Endothelial cell of umbilical vein (primary cell): ENCODE measurements around the gene PLXNC1. TPM values are rescaled to one million over a fixed set of nuclear protein-coding genes. Genes with fewer than 3 reads are reported as not detected.

ENCODE experiments used
- BruUV-seq: library from RNA; stranded (reverse); fragments of 400-500 nt; replicated peaks from 2 replicates; lab custom pipeline; 2021; lab: Mats Ljungman, UMichigan
- CTCF ChIA-PET: fragments of 300-600, 350-600 bp; sonication (Branson Sonifier 250); formaldehyde crosslinking; loops from one replicate; lab custom pipeline; 2021; ENCODE audit warnings: antibody characterized with exemption, inconsistent platforms; lab: Charles Lee
- POLR2A ChIA-PET: fragments of 300-600, 350-600 bp; sonication (Branson Sonifier 250); formaldehyde crosslinking; loops from one replicate; lab custom pipeline; 2021; ENCODE audit warnings: antibody characterized with exemption, inconsistent platforms; lab: Charles Lee
- DNase-seq: peaks from one replicate; pipeline ENCODE4 v3.0.0-alpha.2; 2011; ENCODE audit warnings: low read depth, low spot score
- FAIRE-seq: peaks from 2 replicates; lab custom pipeline; 2011; peaks lifted over from hg19 to GRCh38; lab: Jason Lieb, UNC
- H2AFZ ChIP-seq: 2 replicates; pipeline ENCODE4 v1.6.0; 2012; ENCODE audit warnings: low read depth, low read length, control low read depth, inconsistent platforms
- H3K27ac ChIP-seq: 2 replicates; pipeline ENCODE4 v1.5.1; 2011; ENCODE audit warnings: low read depth, mild to moderate bottlenecking, control low read depth, low read length, moderate library complexity; ENCODE audit not compliant: insufficient read depth
- H3K27me3 ChIP-seq, 2 experiments: 2 replicates each; pipeline versions ENCODE4 v1.6.0 to v1.6.1; 2011; ENCODE audit warnings: low read length in 2 of 2, mixed read lengths in 1 of 2; ENCODE audit not compliant: control insufficient read depth in 2 of 2, insufficient read depth in 2 of 2
- H3K36me3 ChIP-seq, 2 experiments: 2 replicates in 1 of 2; 3 replicates in 1 of 2; pipeline ENCODE4 v1.5.1; 2011; ENCODE audit warnings: low read length in 2 of 2, mild to moderate bottlenecking in 1 of 2, moderate library complexity in 1 of 2; ENCODE audit not compliant: control insufficient read depth in 2 of 2, insufficient read depth in 2 of 2; ENCODE audit errors: extremely low read depth in 1 of 2
- H3K4me1 ChIP-seq: 3 replicates; pipeline ENCODE4 v1.5.1; 2011; ENCODE audit warnings: mild to moderate bottlenecking, low read length; ENCODE audit not compliant: control insufficient read depth, insufficient read depth; ENCODE audit errors: extremely low read depth
- H3K4me2 ChIP-seq: 2 replicates; pipeline ENCODE4 v1.6.1; 2011; ENCODE audit warnings: low read length, control low read depth, mixed read lengths; ENCODE audit not compliant: insufficient read depth
- H3K4me3 ChIP-seq, 3 experiments: fragments of 200-600 bp in 1 of 3; sonication (generic), shearing (Covaris generic) in 1 of 3; replicated peaks in 1 of 3; 2 replicates each; pipeline ENCODE4 v1.5.1; 2011 to 2016; ENCODE audit warnings: control low read depth in 3 of 3, low read length in 3 of 3, mild to moderate bottlenecking in 2 of 3, inconsistent platforms in 1 of 3, low read depth in 1 of 3, moderate library complexity in 1 of 3; ENCODE audit not compliant: insufficient read depth in 1 of 3
- H3K79me2 ChIP-seq: 2 replicates; pipeline ENCODE4 v1.6.0; 2012; ENCODE audit warnings: low read length, inconsistent platforms; ENCODE audit not compliant: control insufficient read depth, insufficient read depth
- H3K9ac ChIP-seq: replicated peaks from 2 replicates; pipeline ENCODE3; 2011; ENCODE audit warnings: low read length, control low read depth; ENCODE audit not compliant: insufficient read depth; ENCODE audit errors: extremely low read depth
- H3K9me1 ChIP-seq: replicated peaks from 3 replicates; pipeline ENCODE4 v1.6.0; 2011; ENCODE audit warnings: mild to moderate bottlenecking, low read length; ENCODE audit not compliant: control insufficient read depth, insufficient read depth; ENCODE audit errors: extremely low read depth
- H3K9me3 ChIP-seq: replicated peaks from 2 replicates; pipeline ENCODE4 v1.5.1; 2012; ENCODE audit warnings: low read length, inconsistent platforms; ENCODE audit not compliant: control insufficient read depth, insufficient read depth
- H4K20me1 ChIP-seq: replicated peaks from 2 replicates; pipeline ENCODE3; 2011; ENCODE audit warnings: mild to moderate bottlenecking, low read length; ENCODE audit not compliant: control insufficient read depth, insufficient read depth; ENCODE audit errors: extremely low read depth
- GATA2 ChIP-seq: IDR thresholded peaks from 2 replicates; pipeline ENCODE4 v1.7.0; 2011; ENCODE audit warnings: low read depth, mild to moderate bottlenecking, moderate library complexity, mixed read lengths, low read length; ENCODE audit not compliant: insufficient read length, insufficient read depth
- JUN ChIP-seq: IDR thresholded peaks from 2 replicates; pipeline ENCODE4 v1.6.1; 2011; ENCODE audit warnings: borderline replicate concordance, low read depth; ENCODE audit not compliant: insufficient read length, insufficient read depth
- MAX ChIP-seq: IDR thresholded peaks from 2 replicates; pipeline ENCODE4 v1.6.1; 2011; ENCODE audit not compliant: insufficient read depth, insufficient read length
- MYC ChIP-seq: IDR thresholded peaks from one replicate; pipeline ENCODE4 v1.6.1; 2011; ENCODE audit warnings: mild to moderate bottlenecking, low read depth, low read length
- dilution Hi-C: fragments of 300-500 bp; cut with MboI; formaldehyde crosslinking; loops from one replicate; pipeline ENCODE4 v1.15.0; 2019; ENCODE audit warnings: low sequenced_read_pairs; ENCODE audit not compliant: extremely low pct_ligation_motif_present
- intact Hi-C: fragments of 100-400 bp; cut with micrococcal nuclease; formaldehyde crosslinking; loops from one replicate; pipeline ENCODE4 v1.10.0; 2022
- polyA plus RNA-seq, 4 experiments: library from polyadenylated mRNA; depleted of rRNA in 3 of 4; stranded (reverse) in 3 of 4; unstranded in 1 of 4; fragments of >200 nt; gene quantifications; 2 replicates each; pipeline versions ENCODE4 v1.2.1 to v1.2.3, GENCODE V29; 2011 to 2012; ENCODE audit warnings: missing spikeins in 1 of 4
- total RNA-seq: library from RNA; stranded (reverse); gene quantifications from 2 replicates; pipeline ENCODE4 v1.2.3, GENCODE V29; 2021
- TF ChIP-seq, protein P1 (sequence below), 2 donors: IDR thresholded peaks; 1 replicate in 1 of 2; 2 replicates in 1 of 2; pipeline ENCODE4 v1.5.1; 2011; ENCODE audit warnings: low read length in 2 of 2, mild to moderate bottlenecking in 2 of 2, moderate library complexity in 2 of 2, control low read depth in 1 of 2, inconsistent platforms in 1 of 2, low read depth in 1 of 2; ENCODE audit not compliant: insufficient read depth in 1 of 2; ENCODE audit errors: extremely low read depth in 1 of 2

Gene PLXNC1
- total and polyA plus RNA-seq, 2 donors (not counting 3 experiments of a cell fraction or from before 2014, with no cell fraction given) = 0.04 TPM; not detected in 1

- FAIRE-seq (no peak), DNase-seq (no peak)
- dilution Hi-C loops (no loop called here), intact Hi-C loops (no loop called here)
- BruUV-seq = no TSS peak
- no peaks in the 10 kb centered on the region for H4K20me1 ChIP-seq
- H3K9me3 ChIP-seq = no peaks in the 10 kb centered on the region
- TF ChIP-seq MYC = no peak
- TF ChIP-seq GATA2 = no peak
- no peak for TF ChIP-seq MAX
- TF ChIP-seq JUN = no peak
- H3K36me3 ChIP-seq = no peaks in the 10 kb centered on the region
- no peak overlapping the region for H3K27ac ChIP-seq
- ChIA-PET POLR2A (no interaction called here), CTCF (no interaction called here)
- H2AFZ ChIP-seq = no peak overlapping the region
- H3K9ac ChIP-seq = no peak overlapping the region
- no peaks in the 10 kb centered on the region for H3K9me1 ChIP-seq
- no peak overlapping the region for H3K4me2 ChIP-seq
- H3K4me3 ChIP-seq = no peak overlapping the region
- H3K27me3 ChIP-seq = peaks cover 14 to 19% of the 10 kb centered on the region in 2 experiments
- no peaks in the 10 kb centered on the region for H3K79me2 ChIP-seq
- no peaks in the 10 kb centered on the region for H3K4me1 ChIP-seq
Measured at GRCh38 chr12:94165670-94166364, 17.4 kb downstream of the PLXNC1 start.

- H2AFZ ChIP-seq = no peak overlapping the region
- H3K79me2 ChIP-seq = no peaks in the 10 kb centered on the region
- no peaks in the 10 kb centered on the region for H3K9me1 ChIP-seq
- FAIRE-seq (no peak), DNase-seq (no peak)
- H3K4me2 ChIP-seq = no peak overlapping the region
- no peaks in the 10 kb centered on the region for H4K20me1 ChIP-seq
- no peaks in the 10 kb centered on the region for H3K36me3 ChIP-seq
- H3K4me3 ChIP-seq = no peak overlapping the region
- POLR2A ChIA-PET = no interaction called here
- H3K27me3 ChIP-seq = peaks cover 14 to 23% of the 10 kb centered on the region in 2 experiments
- intact Hi-C loops = no loop called here
- CTCF ChIA-PET = interaction anchor here (1.1 kb wide), 1 partner anchor 9 kb away, joined by 3 read pairs; no protein-coding TSS in a partner anchor
- H3K4me1 ChIP-seq = no peaks in the 10 kb centered on the region
- H3K9me3 ChIP-seq = no peaks in the 10 kb centered on the region
- TF ChIP-seq, protein P1, sequence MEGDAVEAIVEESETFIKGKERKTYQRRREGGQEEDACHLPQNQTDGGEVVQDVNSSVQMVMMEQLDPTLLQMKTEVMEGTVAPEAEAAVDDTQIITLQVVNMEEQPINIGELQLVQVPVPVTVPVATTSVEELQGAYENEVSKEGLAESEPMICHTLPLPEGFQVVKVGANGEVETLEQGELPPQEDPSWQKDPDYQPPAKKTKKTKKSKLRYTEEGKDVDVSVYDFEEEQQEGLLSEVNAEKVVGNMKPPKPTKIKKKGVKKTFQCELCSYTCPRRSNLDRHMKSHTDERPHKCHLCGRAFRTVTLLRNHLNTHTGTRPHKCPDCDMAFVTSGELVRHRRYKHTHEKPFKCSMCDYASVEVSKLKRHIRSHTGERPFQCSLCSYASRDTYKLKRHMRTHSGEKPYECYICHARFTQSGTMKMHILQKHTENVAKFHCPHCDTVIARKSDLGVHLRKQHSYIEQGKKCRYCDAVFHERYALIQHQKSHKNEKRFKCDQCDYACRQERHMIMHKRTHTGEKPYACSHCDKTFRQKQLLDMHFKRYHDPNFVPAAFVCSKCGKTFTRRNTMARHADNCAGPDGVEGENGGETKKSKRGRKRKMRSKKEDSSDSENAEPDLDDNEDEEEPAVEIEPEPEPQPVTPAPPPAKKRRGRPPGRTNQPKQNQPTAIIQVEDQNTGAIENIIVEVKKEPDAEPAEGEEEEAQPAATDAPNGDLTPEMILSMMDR (IDR thresholded peaks at IDR 0.05; ENCODE audit: extremely low read depth in 1 of 2, insufficient read depth in 1 of 2, low read depth in 1 of 2, low read length in 2 of 2) = no peak
- no peak overlapping the region for H3K9ac ChIP-seq
- dilution Hi-C loops = no loop called here
- BruUV-seq = no TSS peak
- H3K27ac ChIP-seq = no peak overlapping the region
Measured at GRCh38 chr12:94167071-94167755, 18.8 kb downstream of the PLXNC1 start.
